ENCODE data around the gene HDAC9.
"Not testable (repeated sequence)": the region's sequence is repeated elsewhere in the genome, so short reads cannot be mapped to it uniquely, and the experiment has no call there.

The HDAC9 gene

GRCh38 chr7:18990700-18991099 is 495.2 kb downstream of the HDAC9 start:
- not testable (repeated sequence) for DNase-seq

GRCh38 chr7:18993933-18994668 is 498.6 kb downstream of the HDAC9 start:
- DNase-seq: no peak

- DNase-seq: no peak
Observed at GRCh38 chr7:18995270-18995671, 499.7 kb downstream of the HDAC9 start.

- no peak for DNase-seq
Observed at GRCh38 chr7:18995811-18996426, 500.4 kb downstream of the HDAC9 start.

GRCh38 chr7:18996583-18996982 is 501.0 kb downstream of the HDAC9 start:
- no peak for DNase-seq

- DNase-seq: no peak
Observed at GRCh38 chr7:18997477-18998150, 502.1 kb downstream of the HDAC9 start.

GRCh38 chr7:19000410-19000809 is 504.9 kb downstream of the HDAC9 start:
- no peak for DNase-seq

GRCh38 chr7:19001854-19002253 is 506.3 kb downstream of the HDAC9 start:
- no peak for DNase-seq

- DNase-seq: no peak
Observed at GRCh38 chr7:19009241-19009935, 513.8 kb downstream of the HDAC9 start.

- no peak for DNase-seq
Observed at GRCh38 chr7:19009936-19010280, 514.4 kb downstream of the HDAC9 start.

GRCh38 chr7:19011212-19011611 is 515.7 kb downstream of the HDAC9 start:
- no peak for DNase-seq

- no peak for DNase-seq
Observed at GRCh38 chr7:19015098-19015497, 519.5 kb downstream of the HDAC9 start.

GRCh38 chr7:19016140-19016539 is 520.6 kb downstream of the HDAC9 start:
- DNase-seq: no peak

GRCh38 chr7:19017374-19017773 is 521.8 kb downstream of the HDAC9 start:
- no peak for DNase-seq

GRCh38 chr7:19020062-19020461 is 524.5 kb downstream of the HDAC9 start:
- DNase-seq: no peak

GRCh38 chr7:19020711-19021110 is 525.2 kb downstream of the HDAC9 start:
- DNase-seq: no peak

- DNase-seq: no peak
Observed at GRCh38 chr7:19023477-19023876, 527.9 kb downstream of the HDAC9 start.

- DNase-seq: no peak
Observed at GRCh38 chr7:19024261-19024660, 528.7 kb downstream of the HDAC9 start.

GRCh38 chr7:19026888-19027287 is 531.3 kb downstream of the HDAC9 start:
- no peak for DNase-seq

- no peak for DNase-seq
Observed at GRCh38 chr7:19030281-19030680, 534.7 kb downstream of the HDAC9 start.

GRCh38 chr7:19032942-19033341 is 537.4 kb downstream of the HDAC9 start:
- not testable (repeated sequence) for DNase-seq

- peak; percentile 17 to 39 (median 33) for DNase-seq
Observed at GRCh38 chr7:19051767-19052375, 556.3 kb downstream of the HDAC9 start.

All from NCI-H1417 (cell line).